ENCODE results near the gene ZC3HAV1L.

DNA sequence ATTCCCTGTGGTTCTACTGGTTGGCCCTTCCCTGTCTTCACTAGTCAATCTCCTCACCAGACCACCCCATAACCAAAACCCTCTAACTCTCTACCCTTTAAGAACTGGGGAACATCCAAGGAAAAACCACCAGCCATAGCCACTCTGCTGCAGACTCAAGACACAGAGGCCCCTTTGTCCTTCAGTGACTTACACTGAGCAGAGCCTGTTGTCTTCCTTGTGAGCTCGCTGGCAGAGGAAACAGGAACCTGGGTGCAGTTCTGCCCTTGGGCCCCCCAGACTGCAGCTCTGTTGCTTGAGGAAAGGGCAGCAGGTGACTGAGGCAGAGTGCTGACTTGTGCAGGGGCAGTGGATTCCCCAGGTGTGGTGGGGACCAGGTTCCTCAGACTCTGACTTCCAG lies 43.1 kb upstream of the ZC3HAV1L start:
- no peak for TF ChIP-seq POLR2A (IDR thresholded peaks at IDR 0.05)
- TF ChIP-seq, protein P1, sequence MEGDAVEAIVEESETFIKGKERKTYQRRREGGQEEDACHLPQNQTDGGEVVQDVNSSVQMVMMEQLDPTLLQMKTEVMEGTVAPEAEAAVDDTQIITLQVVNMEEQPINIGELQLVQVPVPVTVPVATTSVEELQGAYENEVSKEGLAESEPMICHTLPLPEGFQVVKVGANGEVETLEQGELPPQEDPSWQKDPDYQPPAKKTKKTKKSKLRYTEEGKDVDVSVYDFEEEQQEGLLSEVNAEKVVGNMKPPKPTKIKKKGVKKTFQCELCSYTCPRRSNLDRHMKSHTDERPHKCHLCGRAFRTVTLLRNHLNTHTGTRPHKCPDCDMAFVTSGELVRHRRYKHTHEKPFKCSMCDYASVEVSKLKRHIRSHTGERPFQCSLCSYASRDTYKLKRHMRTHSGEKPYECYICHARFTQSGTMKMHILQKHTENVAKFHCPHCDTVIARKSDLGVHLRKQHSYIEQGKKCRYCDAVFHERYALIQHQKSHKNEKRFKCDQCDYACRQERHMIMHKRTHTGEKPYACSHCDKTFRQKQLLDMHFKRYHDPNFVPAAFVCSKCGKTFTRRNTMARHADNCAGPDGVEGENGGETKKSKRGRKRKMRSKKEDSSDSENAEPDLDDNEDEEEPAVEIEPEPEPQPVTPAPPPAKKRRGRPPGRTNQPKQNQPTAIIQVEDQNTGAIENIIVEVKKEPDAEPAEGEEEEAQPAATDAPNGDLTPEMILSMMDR (IDR thresholded peaks at IDR 0.05) = no peak

Measured in right lobe of liver (tissue), 4 donors.